Stimulated activated CD8-positive, alpha-beta memory T cell treated with anti-CD3 and anti-CD28 coated beads, Interleukin-7, amount 100 ng/mL, for 1 hour (primary cell): Measurements from ENCODE around the gene REXO1.

Experiments
- DNase-seq, 2 donors: peaks; one replicate each; pipeline ENCODE4 v3.0.0-alpha.2; 2020; ENCODE audit warnings: low read depth in 2 of 2

The REXO1 gene

GRCh38 chr19:1861599-1862031, 13.3 kb upstream of the REXO1 start:
- no peak for DNase-seq

- no peak for DNase-seq
Observed at GRCh38 chr19:1860821-1861598, 12.7 kb upstream of the REXO1 start.

DNA sequence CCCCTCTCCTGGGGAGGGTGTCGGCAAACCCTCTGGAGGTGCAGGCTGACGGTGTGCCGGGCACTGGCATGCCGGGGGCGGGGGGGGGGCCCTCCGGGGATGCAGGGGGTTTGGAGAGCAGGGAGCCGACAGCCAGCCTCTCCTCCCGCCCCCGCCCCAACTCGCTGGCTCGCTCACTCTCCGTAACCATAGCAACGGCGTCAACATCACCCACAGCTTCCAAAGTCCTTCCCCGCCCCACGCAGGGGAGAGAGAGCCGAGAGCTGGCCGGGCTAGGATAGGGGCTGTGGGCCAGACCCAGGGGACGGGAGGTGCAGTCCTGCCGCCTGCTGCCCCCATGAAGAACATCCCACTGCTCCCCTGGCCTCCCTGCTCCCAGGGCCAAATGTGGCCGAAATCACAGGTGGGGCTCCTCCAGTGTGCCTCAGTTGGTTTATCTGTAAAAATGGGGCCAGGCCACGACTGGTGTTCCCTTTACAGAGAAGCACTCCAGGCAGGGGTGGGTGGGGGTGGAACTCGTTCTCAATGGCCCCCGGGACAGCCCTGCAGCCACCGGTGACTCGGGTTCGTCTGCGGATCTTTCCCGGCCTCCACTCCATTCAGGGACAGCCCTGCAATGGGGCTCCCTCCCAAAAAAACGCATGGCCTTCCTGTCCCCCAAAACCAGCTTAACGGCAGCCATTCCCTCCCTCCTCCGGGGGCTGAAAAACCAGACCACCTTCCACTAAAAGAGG, 11.9 kb upstream of the REXO1 start:
- no peak for DNase-seq

DNA sequence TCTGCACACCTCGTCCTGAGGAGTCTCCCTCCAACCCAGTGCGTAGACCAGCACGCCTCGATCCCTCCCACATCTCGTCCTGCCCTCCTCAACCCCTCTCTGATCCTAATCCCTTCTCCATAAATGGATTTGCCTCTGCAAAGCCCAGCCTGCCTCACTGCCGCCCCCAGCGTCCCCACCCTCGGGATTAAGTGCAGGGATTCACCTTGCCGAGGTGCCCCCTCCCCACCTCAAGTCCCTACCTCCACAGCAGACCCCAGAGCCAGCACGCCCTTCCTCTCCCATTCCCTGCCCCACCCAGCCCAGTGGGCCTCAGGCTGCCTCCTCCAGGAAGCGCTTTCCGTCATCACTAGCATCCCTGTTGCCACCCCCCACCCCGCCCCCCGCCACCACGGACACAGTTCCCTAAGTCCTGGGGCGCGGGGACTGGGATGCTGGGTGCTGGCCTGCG, 11.1 kb upstream of the REXO1 start:
- no peak for DNase-seq

DNA sequence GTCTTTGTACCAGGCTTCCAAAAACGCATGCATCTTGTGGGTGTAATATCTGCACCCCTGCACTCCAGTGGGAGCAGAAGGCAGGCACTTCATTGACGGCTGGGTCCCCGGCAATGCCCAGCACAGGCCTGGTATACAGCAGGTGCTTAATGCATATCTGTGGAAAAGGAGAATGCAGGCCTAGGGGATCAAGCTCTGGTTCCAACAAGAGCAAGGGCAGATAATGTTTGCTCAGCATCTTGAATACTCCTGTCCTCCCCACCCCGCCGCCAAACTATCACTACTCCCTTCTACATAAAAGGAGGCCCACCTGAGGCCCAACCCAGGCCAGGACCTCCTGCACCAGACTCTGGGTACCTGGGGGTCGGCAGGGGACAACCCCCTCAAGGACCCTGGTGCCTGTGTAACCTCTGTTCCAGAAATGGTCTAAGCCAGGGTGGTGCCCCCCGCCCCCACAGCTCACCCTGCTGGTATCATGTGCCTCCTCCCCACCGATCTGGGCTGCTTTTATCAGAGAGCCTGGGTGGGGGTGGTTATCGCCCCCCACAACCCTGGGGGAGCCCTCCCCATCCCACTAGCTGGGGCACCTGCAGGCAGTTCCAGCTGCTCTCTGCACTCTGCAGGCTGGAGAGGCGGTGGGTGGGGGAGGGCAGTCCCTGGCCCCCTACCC, 10.3 kb upstream of the REXO1 start:
- no peak for DNase-seq

- DNase-seq = no peak
Observed at GRCh38 chr19:1857648-1858326, 9.5 kb upstream of the REXO1 start.

- no peak for DNase-seq
Observed at GRCh38 chr19:1856698-1857603, 8.7 kb upstream of the REXO1 start.

GRCh38 chr19:1856345-1856697, 8.0 kb upstream of the REXO1 start:
- DNase-seq = no peak

DNA sequence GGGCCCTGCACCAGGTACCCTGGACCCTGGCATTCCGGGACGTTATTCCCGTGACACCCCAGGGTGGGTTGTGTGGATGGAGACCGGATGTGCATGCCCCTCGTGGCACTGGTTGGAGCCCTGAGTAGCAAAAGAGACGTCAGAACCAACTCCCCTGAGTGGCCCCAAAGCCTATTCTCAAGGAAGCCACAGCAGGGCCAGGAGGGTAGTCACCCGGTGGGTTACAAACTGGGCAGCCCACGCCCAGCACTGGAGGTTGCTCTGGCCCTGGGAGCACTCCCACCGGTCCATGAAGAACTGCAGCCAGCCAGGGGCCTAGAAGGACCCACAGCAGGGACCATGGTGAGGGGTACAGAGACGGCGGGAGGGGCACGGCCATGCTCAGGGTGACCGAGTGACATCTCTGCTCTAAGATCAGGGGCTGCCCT, 7.6 kb upstream of the REXO1 start:
- no peak for DNase-seq

GRCh38 chr19:1855040-1855827, 7.0 kb upstream of the REXO1 start:
- peak; percentile 53 to 54 for DNase-seq

- DNase-seq = no peak
Observed at GRCh38 chr19:1854542-1855039, 6.3 kb upstream of the REXO1 start.

- no peak for DNase-seq
Observed at GRCh38 chr19:1854039-1854541, 5.8 kb upstream of the REXO1 start.

DNA sequence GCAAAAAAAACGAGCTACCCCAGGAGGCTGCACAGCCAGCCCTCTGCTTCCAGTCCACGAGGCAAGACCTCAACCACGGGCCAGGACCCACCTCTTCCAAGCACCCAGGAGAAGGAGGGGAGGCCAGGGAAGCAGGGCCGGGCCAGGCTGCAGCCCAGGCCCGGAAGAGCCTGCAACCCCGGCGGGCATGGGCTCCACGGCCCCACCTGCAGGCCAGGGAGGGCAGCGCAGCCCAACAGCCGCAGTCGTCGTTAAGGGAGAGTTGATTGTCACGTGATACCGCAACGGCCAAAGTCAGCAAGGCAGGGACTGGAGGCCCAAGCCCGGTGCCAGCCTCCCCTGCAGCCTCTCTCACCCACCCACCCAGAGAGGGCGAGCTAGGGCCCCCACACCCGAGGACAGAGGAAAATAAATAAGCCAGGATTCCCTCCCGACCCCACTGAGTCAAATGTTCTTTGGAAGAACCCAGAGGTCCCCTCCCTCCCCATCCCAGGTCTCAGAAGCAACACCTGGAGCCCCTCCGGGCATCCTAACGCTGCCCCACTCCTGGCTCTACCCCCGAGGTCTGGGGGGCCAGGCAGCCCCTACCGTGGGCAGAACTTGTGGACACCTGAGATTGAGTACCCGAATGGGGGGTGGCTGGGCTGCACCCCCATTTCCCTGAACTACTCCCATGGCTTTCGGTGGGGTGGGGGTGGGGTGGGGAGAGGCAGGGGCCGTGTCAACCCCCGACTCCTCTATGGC, 5.2 kb upstream of the REXO1 start:
- DNase-seq = peak; percentile 54 to 62

GRCh38 chr19:1852581-1853128, 4.4 kb upstream of the REXO1 start:
- no peak for DNase-seq

- no peak for DNase-seq
Observed at GRCh38 chr19:1851654-1852580, 3.6 kb upstream of the REXO1 start.

DNA sequence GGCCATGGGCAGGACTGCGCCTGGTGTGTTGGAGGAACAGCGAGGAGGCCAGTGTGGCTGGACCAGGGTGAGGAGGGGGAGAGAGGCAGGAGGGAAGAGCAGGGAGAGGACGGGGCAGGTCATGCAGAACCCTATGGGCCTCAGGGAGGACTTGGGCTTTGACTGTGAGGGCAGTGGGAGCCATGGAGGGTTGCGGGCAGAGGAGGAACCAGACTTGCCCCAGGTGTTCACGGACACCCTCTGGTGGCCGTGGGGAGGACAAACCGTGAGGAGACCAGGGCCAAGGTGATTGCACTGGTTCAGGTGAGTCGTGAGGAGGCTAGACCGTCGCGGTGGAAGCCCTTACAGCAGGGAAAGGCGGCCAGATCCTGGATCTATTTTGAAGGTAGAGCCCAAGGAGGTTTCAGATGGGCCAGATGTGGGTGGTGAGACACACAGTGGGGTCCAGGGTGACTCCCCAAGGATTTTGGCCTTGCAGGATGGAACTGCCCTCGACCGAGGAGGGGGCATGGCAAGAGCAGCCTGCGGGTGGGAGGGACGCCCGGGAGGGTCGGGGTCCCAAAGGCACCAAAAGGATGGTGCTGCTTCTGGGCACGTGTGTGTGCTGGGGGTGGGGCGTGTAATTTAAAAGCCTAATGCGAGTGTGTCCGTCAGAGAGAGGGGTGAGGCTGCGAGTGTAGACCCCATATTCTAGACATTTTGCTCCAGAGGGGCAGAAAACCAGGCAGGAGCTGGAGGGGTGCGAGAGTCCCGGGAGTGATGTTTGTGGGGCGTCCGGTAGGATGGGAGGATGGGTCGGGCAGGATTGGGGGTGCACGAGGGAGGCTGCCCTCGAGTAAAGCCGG, 2.7 kb upstream of the REXO1 start:
- DNase-seq = no peak
